OCI-LY3 (cell line): Measurements from ENCODE around the gene VEGFC.

Experiments used
- EZH2phosphoT487 ChIP-seq: fragments of 200-600 bp; shearing (Covaris generic); IDR thresholded peaks from 2 replicates; pipeline ENCODE4 v1.6.1; 2018; ENCODE audit warnings: antibody characterized with exemption, mixed run types, low read depth
- TF ChIP-seq, protein P1 (sequence below): fragments of 200-600, 300-600 bp; sonication (generic); IDR thresholded peaks from 2 replicates; pipeline ENCODE4 v1.5.1; 2014; ENCODE audit warnings: antibody characterized with exemption, low read length, low read depth

DNA sequence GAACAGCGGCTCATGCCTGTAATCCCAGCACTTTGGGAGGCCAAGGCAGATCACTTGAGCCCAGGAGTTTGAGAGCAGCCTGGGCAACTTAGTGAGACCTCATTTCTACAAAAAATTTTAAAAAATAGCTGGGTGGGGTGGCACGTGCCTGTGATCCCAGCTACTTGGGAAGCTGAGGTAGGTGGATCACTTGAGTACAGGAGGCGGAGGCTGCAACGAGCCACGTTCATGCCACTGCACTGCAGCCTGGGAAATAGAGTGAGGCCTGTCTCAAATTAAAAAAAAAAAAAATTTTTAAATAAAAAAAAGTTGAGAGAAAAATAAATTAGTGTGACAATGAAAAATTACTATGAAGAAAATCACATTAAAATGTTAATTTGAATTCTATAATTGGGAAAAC, 10.5 kb downstream of the VEGFC start:
- no peak for TF ChIP-seq EZH2phosphoT487
- TF ChIP-seq, protein P1, sequence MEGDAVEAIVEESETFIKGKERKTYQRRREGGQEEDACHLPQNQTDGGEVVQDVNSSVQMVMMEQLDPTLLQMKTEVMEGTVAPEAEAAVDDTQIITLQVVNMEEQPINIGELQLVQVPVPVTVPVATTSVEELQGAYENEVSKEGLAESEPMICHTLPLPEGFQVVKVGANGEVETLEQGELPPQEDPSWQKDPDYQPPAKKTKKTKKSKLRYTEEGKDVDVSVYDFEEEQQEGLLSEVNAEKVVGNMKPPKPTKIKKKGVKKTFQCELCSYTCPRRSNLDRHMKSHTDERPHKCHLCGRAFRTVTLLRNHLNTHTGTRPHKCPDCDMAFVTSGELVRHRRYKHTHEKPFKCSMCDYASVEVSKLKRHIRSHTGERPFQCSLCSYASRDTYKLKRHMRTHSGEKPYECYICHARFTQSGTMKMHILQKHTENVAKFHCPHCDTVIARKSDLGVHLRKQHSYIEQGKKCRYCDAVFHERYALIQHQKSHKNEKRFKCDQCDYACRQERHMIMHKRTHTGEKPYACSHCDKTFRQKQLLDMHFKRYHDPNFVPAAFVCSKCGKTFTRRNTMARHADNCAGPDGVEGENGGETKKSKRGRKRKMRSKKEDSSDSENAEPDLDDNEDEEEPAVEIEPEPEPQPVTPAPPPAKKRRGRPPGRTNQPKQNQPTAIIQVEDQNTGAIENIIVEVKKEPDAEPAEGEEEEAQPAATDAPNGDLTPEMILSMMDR, result no peak
